Heart right ventricle (tissue), 16 donors: Measurements from ENCODE around the gene PLPP4. TPM values are rescaled to one million over a fixed set of nuclear protein-coding genes. Genes with fewer than 3 reads are reported as not detected.

Experiments
- ATAC-seq, 8 donors: fragments of 200-7000 bp; cut with Tn5 transposase; one replicate each; pipeline ENCODE4 v1.9.1; 2020; ENCODE audit warnings: mild to moderate bottlenecking in 8 of 8, moderate library complexity in 8 of 8, moderate number of reproducible peaks in 1 of 8
- DNase-seq, 2 donors: peaks; one replicate each; pipeline ENCODE4 v3.0.0-alpha.2; 2020
- H3K27ac ChIP-seq, 10 donors: fragments of 200-600 bp; sonication (generic) in 2 of 10; one replicate each; pipeline versions ENCODE4 v1.5.0 to v1.8.0; 2020 to 2022; ENCODE audit warnings: mild to moderate bottlenecking in 3 of 10
- H3K27me3 ChIP-seq, 7 donors: fragments of 200-600 bp; one replicate each; pipeline ENCODE4 v1.8.0; 2021 to 2022; ENCODE audit warnings: mild to moderate bottlenecking in 2 of 7
- H3K36me3 ChIP-seq, 9 donors: fragments of 200-600 bp; sonication (generic) in 1 of 9; one replicate each; pipeline versions ENCODE4 v1.5.0 to v1.8.0; 2020 to 2022; ENCODE audit warnings: mild to moderate bottlenecking in 2 of 9
- H3K4me1 ChIP-seq, 9 donors: fragments of 200-600 bp; sonication (generic) in 1 of 9; one replicate each; pipeline versions ENCODE4 v1.5.0 to v1.8.0; 2020 to 2022; ENCODE audit warnings: mild to moderate bottlenecking in 4 of 9
- H3K4me3 ChIP-seq, 10 donors: fragments of 200-600 bp; sonication (generic) in 2 of 10; one replicate each; pipeline versions ENCODE4 v1.5.0 to v1.8.0; 2020 to 2022; ENCODE audit warnings: mild to moderate bottlenecking in 7 of 10, moderate library complexity in 2 of 10
- H3K9me3 ChIP-seq, 11 donors: fragments of 200-600 bp in 10 of 11; sonication (generic) in 2 of 11; one replicate each; pipeline versions ENCODE4 v1.5.0 to v1.8.0; 2013 to 2022; ENCODE audit warnings: mild to moderate bottlenecking in 2 of 11, control low read depth in 1 of 11, moderate library complexity in 1 of 11
- WGBS, 2 donors: extraction: QIAGEN DNeasy Blood & Tissue Kit; methylation state at CpG; one replicate each; pipeline ENCODE4 v1.1.7; 2013; ENCODE audit warnings: inconsistent platforms in 1 of 2; 5-methylcytosine and 5-hydroxymethylcytosine counted together
- intact Hi-C, 10 donors: fragments of 100-400 bp; cut with DNase I; formaldehyde crosslinking; loops; one replicate each; pipeline versions ENCODE4 v1.11.1 to v1.14.2; 2022
- polyA plus RNA-seq, 2 donors: library from polyadenylated mRNA; stranded (reverse); fragments of 200-250 nt; gene quantifications; one replicate each; pipeline ENCODE4 v1.2.3, GENCODE V29; 2013
- total RNA-seq, 10 donors: library from RNA; stranded (reverse); fragmentation: NEBNext Ultra II Directional in 3 of 10; extraction: Animal tissue kit (Norgen Biotek cat#: 25700) in 3 of 10; gene quantifications; one replicate each; pipeline versions ENCODE4 v1.2.1 to v1.2.4, GENCODE V29; 2021 to 2023
- TF ChIP-seq, protein P1 (sequence below), 9 donors: fragments of 200-600 bp; sonication (generic) in 2 of 9; IDR thresholded peaks; one replicate each; pipeline versions ENCODE4 v1.5.0 to v1.8.0; 2021 to 2022; ENCODE audit warnings: antibody characterized with exemption in 9 of 9, mild to moderate bottlenecking in 5 of 9, moderate library complexity in 1 of 9
- donor health status: Arrhythmogenic right ventricular cardiomyopathy.
- donor health status: ischemic (EF 13 %, LVEDD 7.1; RV severe dilation, severe dysfunction).
- donor health status: healthy with polysubstance abuse.
- donor health status: DM: no; HTN: yes; CAD: no.
- donor health status: DM: no; HTN: no; CAD: no.
- donor health status: ischemic (EF 25% LVEDD 6.9; RV normal size, moderate dysfunction).
- donor health status: ischemic (EF 25% LVEDD 5.7; RV mildly dilated, moderate dysfunction).
- donor health status: healthy.
- donor health status: DM: yes; HTN: yes; CAD: no.
- donor health status: Ischemic cardiomyopathy.
- donor health status: ischemic (EF 35%, LVEDD 5.7; RV mildly dilated, moderate dysfunction).
- donor health status: nonischemic (EF 11% LVEDD 7.7; RV severe dilation, severe dysfunction).
- donor health status: DM: yes; HTN: yes; CAD: no.
- donor health status: PGD.
- donor health status: ischemic (EF 29% LVEDD 5.4; RV normal size, mild dysfunction).
- donor health status: nonischemic (EF 23%, LVEDD 6.1; RV moderate dilation, normal function).

Gene PLPP4
- total and polyA plus RNA-seq, 12 donors, result not detected

DNA sequence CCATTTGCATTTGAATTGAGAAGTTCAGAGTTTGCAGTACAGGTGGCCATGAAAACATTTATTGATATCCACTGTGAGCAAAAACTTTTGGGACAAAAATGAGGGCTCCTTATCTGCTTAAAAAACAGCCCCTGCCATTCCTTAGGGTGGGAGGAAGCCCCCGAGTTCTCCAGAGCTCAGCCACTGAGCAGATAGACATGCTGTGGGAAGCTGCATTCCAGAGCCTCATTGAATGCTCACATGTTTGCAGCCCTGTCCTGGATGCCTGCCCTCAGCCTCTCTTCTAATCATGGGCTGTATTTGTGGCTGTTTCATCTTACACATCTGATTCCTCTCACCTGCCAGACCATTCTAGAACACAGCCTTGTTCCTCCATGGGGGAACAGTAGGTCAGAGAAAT is 33.3 kb downstream of the PLPP4 start:
- no peaks in the 10 kb centered on the region for H3K36me3 ChIP-seq
- H3K4me1 ChIP-seq, result no peaks in the 10 kb centered on the region
- WGBS, 2 donors, result 8 to 24% methylated on average over 1 of the region's 1 CpG
- H3K9me3 ChIP-seq, result no peaks in the 10 kb centered on the region
- DNase-seq (no peak), ATAC-seq (no peak)
- H3K27me3 ChIP-seq, result peaks cover 0 to 11% (median 0%) of the 10 kb centered on the region in 7 donors
- TF ChIP-seq, protein P1, sequence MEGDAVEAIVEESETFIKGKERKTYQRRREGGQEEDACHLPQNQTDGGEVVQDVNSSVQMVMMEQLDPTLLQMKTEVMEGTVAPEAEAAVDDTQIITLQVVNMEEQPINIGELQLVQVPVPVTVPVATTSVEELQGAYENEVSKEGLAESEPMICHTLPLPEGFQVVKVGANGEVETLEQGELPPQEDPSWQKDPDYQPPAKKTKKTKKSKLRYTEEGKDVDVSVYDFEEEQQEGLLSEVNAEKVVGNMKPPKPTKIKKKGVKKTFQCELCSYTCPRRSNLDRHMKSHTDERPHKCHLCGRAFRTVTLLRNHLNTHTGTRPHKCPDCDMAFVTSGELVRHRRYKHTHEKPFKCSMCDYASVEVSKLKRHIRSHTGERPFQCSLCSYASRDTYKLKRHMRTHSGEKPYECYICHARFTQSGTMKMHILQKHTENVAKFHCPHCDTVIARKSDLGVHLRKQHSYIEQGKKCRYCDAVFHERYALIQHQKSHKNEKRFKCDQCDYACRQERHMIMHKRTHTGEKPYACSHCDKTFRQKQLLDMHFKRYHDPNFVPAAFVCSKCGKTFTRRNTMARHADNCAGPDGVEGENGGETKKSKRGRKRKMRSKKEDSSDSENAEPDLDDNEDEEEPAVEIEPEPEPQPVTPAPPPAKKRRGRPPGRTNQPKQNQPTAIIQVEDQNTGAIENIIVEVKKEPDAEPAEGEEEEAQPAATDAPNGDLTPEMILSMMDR (IDR thresholded peaks at IDR 0.05), result no peak
- no peak overlapping the region for H3K4me3 ChIP-seq
- H3K27ac ChIP-seq, result no peak overlapping the region
- intact Hi-C loops, result no loop called here

DNA sequence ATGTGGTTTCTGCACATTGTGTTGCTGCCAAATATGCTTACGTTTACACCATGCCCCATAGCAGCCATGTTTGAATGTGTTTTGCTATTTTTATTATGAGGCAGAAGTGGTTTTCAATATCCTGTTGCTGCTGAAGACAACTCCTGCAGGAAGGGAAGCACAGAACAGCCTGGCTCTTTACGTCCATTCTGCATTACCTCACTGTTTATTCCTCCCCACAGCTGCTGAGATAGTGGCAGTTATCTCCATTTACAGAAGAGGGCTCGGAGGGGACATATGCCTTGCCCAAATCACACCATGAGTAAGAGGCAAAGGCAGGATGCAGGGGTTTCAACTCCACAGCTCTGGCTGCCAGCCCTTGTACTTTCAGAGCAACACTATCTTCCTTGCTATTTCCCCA is 35.3 kb downstream of the PLPP4 start:
- Histone ChIP-seq H3K27ac (no peak overlapping the region), H3K4me1 (no peaks in the 10 kb centered on the region), H3K36me3 (no peaks in the 10 kb centered on the region), H3K27me3 (peaks cover 0 to 11% (median 0%) of the 10 kb centered on the region in 7 donors), H3K9me3 (no peaks in the 10 kb centered on the region), H3K4me3 (no peak overlapping the region)
- intact Hi-C loops, result no loop called here
- DNase-seq (no peak), ATAC-seq (no peak)
- 13 to 17% methylated on average over 3 of the region's 3 CpGs for WGBS, 2 donors
- TF ChIP-seq, protein P1 (IDR thresholded peaks at IDR 0.05), result no peak

DNA sequence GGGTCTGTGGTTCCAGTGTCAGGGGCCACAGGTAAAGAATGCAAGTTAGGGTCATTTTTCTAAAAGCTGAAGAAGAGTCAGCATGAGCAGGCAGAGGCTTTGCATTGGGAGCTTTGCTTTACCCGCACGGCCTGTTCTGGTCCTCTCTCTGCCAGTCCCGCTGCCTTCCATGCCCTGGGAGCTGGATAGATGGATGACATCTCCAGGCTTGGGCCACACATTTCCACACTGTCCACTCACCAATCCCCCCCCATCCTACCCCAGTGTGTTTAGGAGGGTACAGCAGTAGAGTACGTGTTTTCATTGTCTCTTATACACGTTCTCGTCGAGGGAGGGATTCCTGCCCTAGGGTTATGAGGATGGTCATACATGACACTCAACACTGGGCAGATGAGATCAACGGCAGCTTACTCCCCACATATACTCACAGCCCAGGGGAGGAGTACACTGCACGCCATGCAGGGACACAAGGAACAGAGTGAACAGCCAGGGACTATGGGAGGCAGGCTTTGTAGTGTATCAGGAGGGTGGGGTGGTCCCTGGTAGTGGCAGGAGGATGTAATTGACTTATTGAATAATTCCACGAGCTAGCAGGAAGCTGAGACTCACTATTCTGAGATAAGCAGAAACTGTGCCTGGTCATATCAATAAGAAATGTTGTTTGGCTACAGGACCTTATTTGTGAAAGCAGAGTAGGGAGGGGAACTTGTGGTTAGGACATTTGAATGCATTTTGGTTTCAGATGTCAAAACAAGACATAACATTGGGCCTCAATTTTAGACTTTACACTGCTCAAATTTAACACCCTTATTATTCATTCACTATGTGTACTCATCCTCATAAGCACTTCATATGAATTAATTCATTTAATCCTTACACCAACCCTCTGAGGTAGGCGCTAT is 36.6 kb downstream of the PLPP4 start:
- Histone ChIP-seq H3K9me3 (no peaks in the 10 kb centered on the region), H3K36me3 (no peaks in the 10 kb centered on the region), H3K4me3 (no peak overlapping the region), H3K27ac (no peak overlapping the region), H3K4me1 (no peaks in the 10 kb centered on the region), H3K27me3 (peaks cover 0 to 11% (median 0%) of the 10 kb centered on the region in 7 donors)
- TF ChIP-seq, protein P1 (IDR thresholded peaks at IDR 0.05), result no peak
- WGBS, 2 donors, result 82 to 83% methylated on average over 11 of the region's 11 CpGs
- ATAC-seq (no peak), DNase-seq (no peak)
- intact Hi-C loops, result no loop called here

DNA sequence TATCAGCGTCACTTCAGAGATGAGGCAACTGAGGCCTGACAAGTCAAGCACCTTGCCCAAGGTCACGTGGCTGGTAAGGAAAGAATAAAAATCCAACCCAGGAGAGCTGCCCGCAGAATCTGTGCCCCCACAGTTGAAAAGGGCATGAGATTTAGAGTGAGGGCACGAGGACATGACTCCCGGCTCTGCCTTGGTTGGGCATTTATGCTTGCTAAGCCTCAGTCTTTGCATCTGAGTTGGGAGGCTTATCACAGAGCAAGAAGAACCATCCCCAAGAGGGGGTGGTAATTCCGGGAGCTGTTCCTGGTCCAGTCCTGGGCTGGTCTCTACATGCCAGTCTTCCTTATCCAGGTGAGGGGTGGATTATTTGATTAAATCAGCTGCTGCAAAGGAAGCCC is 37.3 kb downstream of the PLPP4 start:
- Histone ChIP-seq H3K36me3 (no peaks in the 10 kb centered on the region), H3K4me3 (no peak overlapping the region), H3K4me1 (no peaks in the 10 kb centered on the region), H3K27me3 (peaks cover 0 to 11% (median 0%) of the 10 kb centered on the region in 7 donors), H3K27ac (no peak overlapping the region), H3K9me3 (no peaks in the 10 kb centered on the region)
- intact Hi-C loops, result no loop called here
- TF ChIP-seq, protein P1 (IDR thresholded peaks at IDR 0.05), result no peak
- ATAC-seq (no peak), DNase-seq (no peak)
- 83 to 86% methylated on average over 6 of the region's 6 CpGs for WGBS, 2 donors
